ENCODE measurements around the gene ARMC10.

DNA sequence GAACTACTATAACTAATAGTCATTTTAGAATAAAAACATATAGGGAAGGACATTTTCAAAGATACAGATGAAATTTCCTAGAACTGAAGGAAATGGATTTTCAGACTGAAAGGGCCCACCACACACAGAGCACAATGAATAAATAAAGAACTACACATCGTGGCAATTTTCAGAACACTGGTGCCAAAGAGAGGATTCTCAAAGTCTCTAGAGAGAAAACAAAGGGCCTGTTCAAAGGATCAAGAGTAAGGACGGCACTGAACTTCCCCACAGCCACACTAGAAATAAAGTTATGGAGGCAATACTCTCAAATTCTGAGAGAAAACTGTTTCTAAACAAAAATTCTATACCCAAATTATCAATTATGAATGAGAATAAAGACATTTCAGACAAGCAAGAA, 52.1 kb downstream of the ARMC10 start:
- TF ChIP-seq, protein P1, sequence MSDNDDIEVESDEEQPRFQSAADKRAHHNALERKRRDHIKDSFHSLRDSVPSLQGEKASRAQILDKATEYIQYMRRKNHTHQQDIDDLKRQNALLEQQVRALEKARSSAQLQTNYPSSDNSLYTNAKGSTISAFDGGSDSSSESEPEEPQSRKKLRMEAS (IDR thresholded peaks at IDR 0.05): no peak
- TF ChIP-seq YY1 (IDR thresholded peaks at IDR 0.05; ENCODE audit: low read depth) (no peak), RAD21 (IDR thresholded peaks at IDR 0.05; ENCODE audit: low read depth) (no peak), TAF1 (IDR thresholded peaks at IDR 0.05; ENCODE audit: low read depth) (no peak), CREB1 (IDR thresholded peaks at IDR 0.05; ENCODE audit: low read depth) (no peak), TCF12 (IDR thresholded peaks at IDR 0.05; ENCODE audit: low read depth) (no peak)

All from Ishikawa (cell line).